Adipocyte (in vitro differentiated cells): ENCODE measurements around the gene SPN.
"Not testable (repeated sequence)": the region's sequence is repeated elsewhere in the genome, so short reads cannot be mapped to it uniquely, and the experiment has no call there.

Experiments
- DNase-seq: peaks from one replicate; pipeline ENCODE4 v3.0.0-alpha.2; 2015; ENCODE audit warnings: low read depth
- H3K27me3 ChIP-seq: replicated peaks from 2 replicates; pipeline ENCODE4 v1.7.0; 2013; ENCODE audit warnings: mild to moderate bottlenecking, low read length, moderate library complexity; ENCODE audit not compliant: control insufficient read depth, insufficient read depth
- H3K36me3 ChIP-seq: 2 replicates; pipeline ENCODE4 v1.7.0; 2013; ENCODE audit warnings: low read length, mild to moderate bottlenecking, moderate library complexity; ENCODE audit not compliant: control insufficient read depth, insufficient read depth, severe bottlenecking
- H3K4me1 ChIP-seq: 2 replicates; pipeline ENCODE4 v1.7.0; 2013; ENCODE audit warnings: mild to moderate bottlenecking, low read length, moderate library complexity; ENCODE audit not compliant: control insufficient read depth, insufficient read depth
- H3K4me3 ChIP-seq: 2 replicates; pipeline ENCODE4 v1.7.0; 2013; ENCODE audit warnings: mild to moderate bottlenecking, low read length, moderate library complexity
- H3K9ac ChIP-seq: 2 replicates; pipeline ENCODE4 v1.7.0; 2013; ENCODE audit warnings: mild to moderate bottlenecking, low read length, moderate library complexity
- H3K9me3 ChIP-seq: 2 replicates; pipeline ENCODE4 v1.7.0; 2013; ENCODE audit warnings: mild to moderate bottlenecking, low read length, moderate library complexity; ENCODE audit not compliant: control insufficient read depth

Gene SPN

DNA sequence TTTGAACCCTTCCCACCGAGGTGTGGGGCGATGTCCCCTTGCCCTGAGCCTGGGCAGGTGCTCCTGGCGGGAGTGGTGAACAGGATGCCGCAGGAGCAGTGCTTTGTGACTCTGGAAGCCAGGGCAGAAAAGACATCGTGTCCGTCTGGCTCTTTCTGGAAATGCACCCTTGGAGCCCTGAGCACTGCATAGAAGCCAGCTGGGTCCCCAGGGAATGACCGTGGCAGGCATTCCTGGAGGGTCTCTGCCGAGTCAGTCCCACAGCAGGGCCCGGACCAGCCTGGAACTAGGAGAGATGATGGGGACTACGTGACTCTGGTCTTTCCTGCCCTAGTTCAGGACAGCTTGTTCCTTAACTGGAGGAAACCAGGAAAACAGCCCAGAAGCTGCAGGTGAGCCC lies 33.7 kb upstream of the SPN start:
- H3K4me3 ChIP-seq = not testable (repeated sequence)

DNA sequence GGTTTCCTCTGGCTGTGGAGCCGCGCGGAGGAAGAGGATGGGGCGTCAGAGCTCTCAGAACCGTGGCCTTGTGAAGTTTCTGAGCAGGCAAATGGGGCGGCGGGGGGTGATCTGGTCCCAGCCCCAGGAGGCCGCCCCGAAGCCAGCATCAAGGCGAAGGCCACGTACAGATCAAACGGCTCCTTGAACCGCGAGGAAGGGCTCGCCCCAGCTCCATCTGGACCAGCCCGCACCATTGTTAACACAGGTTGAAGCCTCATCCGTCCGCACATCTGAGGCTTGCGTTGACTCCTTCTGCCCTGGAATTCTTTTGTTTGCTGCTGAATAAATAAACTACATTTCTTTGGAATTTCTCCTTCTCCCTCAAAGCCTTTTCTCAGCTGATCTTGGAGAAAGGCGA lies 31.4 kb upstream of the SPN start:
- not testable (repeated sequence) for H3K4me3 ChIP-seq, H3K36me3 ChIP-seq, DNase-seq, H3K9me3 ChIP-seq, H3K4me1 ChIP-seq, H3K9ac ChIP-seq, H3K27me3 ChIP-seq

More for the DNA sequence above, 33.7 kb upstream of the SPN start:
- H3K27me3 ChIP-seq, H3K36me3 ChIP-seq, DNase-seq, H3K9me3 ChIP-seq, H3K4me1 ChIP-seq, H3K9ac ChIP-seq: not testable (repeated sequence)

DNA sequence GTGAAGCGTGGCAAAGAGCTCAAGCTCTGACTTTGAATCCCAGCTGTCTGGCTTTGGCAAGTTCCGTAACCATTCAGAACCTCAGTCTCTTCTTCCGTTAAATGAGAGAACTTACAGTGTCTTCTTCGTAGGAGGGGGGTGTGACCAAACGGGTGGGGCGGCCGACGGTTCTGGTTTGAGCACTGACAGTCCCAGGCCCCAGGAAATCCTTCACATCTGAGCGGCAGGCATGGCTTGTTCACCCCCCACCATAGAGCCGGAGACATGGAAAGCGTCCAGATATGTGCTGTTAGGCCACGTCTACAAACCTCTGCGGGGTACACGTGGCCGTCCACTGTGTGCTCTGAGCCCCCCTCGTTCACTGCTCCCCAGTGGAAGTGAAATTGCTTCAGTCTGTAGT lies 27.1 kb upstream of the SPN start:
- H3K36me3 ChIP-seq, H3K27me3 ChIP-seq, H3K4me1 ChIP-seq, DNase-seq, H3K4me3 ChIP-seq, H3K9ac ChIP-seq, H3K9me3 ChIP-seq: not testable (repeated sequence)

DNA sequence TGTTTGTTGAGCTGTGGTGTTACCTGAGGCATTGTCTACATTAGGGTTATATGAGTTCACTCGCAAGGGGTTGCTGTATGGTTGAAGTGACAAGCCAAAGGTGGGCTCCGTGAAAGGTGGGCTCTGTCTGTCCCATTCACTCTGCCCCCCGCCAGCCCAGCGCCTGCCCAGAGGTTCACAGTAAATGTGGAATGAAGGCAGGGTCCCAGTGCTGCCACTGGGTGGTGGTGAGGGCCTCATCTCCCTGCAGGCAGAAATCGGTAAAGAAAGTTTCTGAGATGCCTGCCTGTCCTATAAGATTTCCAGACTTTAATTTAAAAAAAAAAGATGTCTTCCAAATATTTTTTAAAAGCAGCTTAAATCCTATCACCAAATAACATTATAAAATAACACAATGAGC lies 26.7 kb upstream of the SPN start:
- H3K4me3 ChIP-seq, DNase-seq, H3K9me3 ChIP-seq, H3K9ac ChIP-seq, H3K27me3 ChIP-seq, H3K4me1 ChIP-seq, H3K36me3 ChIP-seq: not testable (repeated sequence)

DNA sequence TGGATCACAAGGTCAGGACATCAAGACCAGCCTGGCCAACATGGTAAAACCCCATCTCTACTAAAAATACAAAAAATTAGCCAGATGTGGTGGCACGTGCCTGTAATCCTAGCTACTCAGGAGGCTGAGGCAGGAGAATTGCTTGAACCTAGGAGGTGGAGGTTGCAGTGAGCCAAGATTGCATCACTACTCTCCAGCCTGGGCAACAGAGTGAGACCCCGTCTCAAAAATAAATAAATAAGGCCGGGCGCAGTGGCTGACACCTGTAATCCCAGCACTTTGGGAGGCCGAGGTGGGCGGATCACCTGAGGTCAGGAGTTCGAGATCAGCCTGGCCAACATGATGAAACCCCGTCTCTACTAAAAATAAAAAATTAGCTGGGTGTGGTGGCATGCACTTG lies 24.3 kb upstream of the SPN start:
- H3K27me3 ChIP-seq, H3K4me3 ChIP-seq, H3K4me1 ChIP-seq, DNase-seq, H3K9me3 ChIP-seq, H3K9ac ChIP-seq, H3K36me3 ChIP-seq: not testable (repeated sequence)

DNA sequence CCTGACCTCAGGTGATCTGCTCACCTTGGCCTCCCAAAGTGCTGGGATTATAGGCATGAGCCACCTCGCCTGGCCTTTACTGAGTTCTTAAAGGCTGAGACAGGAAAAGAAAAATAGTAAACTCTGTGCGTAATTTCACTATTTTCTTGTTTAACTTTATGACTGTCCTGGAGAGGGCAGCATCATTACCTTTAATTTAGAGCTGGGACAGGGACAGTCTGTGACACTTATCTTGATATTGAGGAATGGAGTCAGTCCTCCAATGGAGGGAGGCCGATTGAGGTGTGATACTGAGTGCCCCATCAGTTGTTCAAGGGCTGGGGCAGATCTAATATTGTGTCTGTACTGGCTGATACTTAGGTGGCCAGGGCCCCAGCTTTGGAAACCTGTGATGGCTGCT lies 21.5 kb upstream of the SPN start:
- no peaks in the 10 kb centered on the region for H3K4me1 ChIP-seq
- H3K27me3 ChIP-seq = no peaks in the 10 kb centered on the region
- no peaks in the 10 kb centered on the region for H3K9me3 ChIP-seq
- DNase-seq = no peak
- H3K9ac ChIP-seq = no peak overlapping the region
- H3K4me3 ChIP-seq = no peak overlapping the region
- no peaks in the 10 kb centered on the region for H3K36me3 ChIP-seq

DNA sequence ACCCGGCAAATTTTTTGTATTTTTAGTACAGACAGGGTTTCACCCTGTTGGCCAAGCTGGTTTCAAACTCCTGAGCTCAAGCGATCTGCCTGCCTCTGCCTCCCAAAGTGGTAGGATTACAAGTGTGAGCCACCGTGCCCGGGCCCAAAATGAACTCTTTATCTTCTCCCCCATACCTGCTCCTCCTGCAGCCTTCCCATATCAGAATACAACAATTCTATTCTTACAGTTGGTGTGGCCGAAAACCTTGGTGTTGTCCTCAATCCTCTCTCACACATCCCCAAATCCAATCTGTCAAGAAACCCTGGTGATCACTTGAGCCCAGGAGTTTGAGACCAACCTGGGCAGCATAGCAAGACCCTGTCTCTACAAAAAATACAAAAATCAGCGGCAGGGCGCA lies 19.5 kb upstream of the SPN start:
- Histone ChIP-seq H3K4me3 (no peak overlapping the region), H3K9me3 (no peaks in the 10 kb centered on the region), H3K27me3 (no peaks in the 10 kb centered on the region), H3K36me3 (no peaks in the 10 kb centered on the region), H3K4me1 (no peaks in the 10 kb centered on the region), H3K9ac (no peak overlapping the region)
- no peak for DNase-seq

DNA sequence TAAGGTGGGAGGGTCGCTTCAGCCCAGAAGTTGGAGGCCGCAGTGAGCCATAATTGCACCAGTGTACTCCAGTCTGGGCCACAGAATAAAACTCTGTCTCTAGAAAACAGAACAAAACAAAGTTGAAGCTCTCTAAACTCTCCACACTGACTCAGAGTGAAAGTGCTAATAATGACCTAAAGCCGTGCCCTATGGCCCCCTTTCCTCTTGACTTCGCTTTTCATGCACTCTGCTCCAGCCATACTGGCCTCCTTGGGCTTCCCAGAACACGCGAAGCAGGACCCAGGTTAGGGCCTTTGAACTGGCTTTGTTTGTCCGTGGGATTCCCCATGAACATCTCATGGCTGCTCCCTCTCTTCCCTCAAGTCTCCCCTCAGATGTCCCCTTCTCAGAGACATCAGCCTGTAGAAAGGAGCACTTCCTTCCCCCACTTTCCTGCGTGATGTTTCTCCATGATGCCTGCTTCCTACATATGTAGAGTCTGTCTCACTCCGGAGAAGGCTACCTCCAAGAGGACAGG lies 18.6 kb upstream of the SPN start:
- no peaks in the 10 kb centered on the region for H3K4me1 ChIP-seq
- no peaks in the 10 kb centered on the region for H3K9me3 ChIP-seq
- H3K36me3 ChIP-seq = no peaks in the 10 kb centered on the region
- H3K9ac ChIP-seq = no peak overlapping the region
- no peak for DNase-seq
- peaks cover 1% of the 10 kb centered on the region for H3K27me3 ChIP-seq
- no peak overlapping the region for H3K4me3 ChIP-seq

DNA sequence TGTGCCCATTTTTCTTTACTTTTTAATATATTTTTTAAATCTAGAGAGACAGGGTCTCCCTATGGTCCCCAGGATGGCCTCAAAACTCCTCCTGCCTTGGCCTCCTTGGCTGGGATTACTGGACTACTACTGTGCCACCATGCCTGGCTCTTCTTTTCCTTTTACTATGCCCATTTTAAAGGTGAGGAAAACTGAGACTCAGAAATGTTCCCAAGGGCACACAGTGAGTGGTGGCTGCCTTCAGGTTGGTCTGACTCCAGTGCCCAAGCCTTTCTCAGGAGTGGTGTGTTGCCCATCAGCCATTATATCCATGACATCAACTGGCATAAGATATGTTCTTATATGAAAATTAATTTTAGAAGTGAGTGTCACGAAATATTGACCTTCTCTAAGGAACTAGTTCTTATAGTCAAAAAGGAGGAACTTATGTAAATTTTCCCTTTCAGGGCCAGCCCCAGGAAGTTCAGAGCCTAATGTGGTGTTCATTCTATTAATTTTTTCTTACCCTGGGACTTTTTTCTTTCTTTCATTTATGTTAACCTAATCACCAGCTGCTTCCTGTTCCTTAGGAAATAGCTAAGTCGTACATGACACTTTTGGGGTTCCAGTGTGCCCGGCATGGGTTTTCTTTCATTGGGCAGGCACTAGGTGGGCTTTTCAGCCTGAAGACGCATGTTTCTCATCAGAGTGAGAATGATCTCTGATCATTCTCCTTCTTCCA lies 17.9 kb upstream of the SPN start:
- Histone ChIP-seq H3K9ac (no peak overlapping the region), H3K36me3 (no peaks in the 10 kb centered on the region), H3K9me3 (no peaks in the 10 kb centered on the region), H3K4me3 (no peak overlapping the region), H3K4me1 (no peaks in the 10 kb centered on the region), H3K27me3 (peaks cover 8% of the 10 kb centered on the region)
- DNase-seq = no peak

DNA sequence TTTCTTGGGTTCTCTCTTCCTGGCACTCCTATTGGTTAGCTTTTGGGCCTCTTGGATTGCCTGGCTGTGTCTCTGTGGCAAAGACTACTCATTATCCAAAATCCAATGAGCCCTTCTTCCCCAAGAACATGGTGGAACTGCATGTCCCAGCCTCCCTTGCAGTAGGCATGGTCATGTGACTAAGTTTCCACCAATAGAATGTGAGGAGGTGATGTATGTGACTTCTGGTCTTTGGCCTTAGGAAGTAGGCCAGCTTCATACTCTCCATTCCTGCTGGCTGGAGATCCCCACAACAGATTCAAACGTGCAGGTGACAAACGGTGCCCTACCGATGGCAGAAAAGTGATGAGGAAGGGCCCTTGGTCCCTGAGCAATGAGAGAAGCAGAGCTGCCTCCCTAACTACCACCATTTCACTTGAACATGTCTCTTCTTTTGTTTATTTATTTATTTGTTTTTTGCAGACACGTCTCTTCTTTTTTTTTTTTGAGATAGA lies 17.3 kb upstream of the SPN start:
- Histone ChIP-seq H3K36me3 (no peaks in the 10 kb centered on the region), H3K4me1 (no peaks in the 10 kb centered on the region), H3K4me3 (no peak overlapping the region), H3K9ac (no peak overlapping the region), H3K27me3 (peaks cover 13% of the 10 kb centered on the region), H3K9me3 (no peaks in the 10 kb centered on the region)
- no peak for DNase-seq

DNA sequence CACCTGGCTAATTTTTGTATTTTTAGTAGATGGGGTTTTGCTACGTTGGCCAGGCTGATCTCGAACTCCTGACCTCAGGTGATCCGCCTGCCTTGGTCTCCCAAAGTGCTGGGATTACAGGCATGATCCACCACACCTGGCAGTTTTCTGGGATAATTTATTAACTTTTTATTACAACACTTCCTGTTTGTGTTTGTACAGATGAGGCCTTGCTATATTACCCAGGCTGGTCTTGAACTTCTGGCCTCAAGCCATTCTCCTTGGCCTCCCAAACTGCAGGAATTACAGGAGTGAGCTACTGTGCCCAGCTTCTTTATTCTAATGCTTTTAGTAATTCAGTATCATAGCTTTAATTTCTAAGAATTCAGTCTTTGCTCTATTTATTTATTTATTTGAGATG lies 16.1 kb upstream of the SPN start:
- Histone ChIP-seq H3K9me3 (no peaks in the 10 kb centered on the region), H3K9ac (no peak overlapping the region), H3K4me1 (no peaks in the 10 kb centered on the region), H3K36me3 (no peaks in the 10 kb centered on the region), H3K4me3 (no peak overlapping the region), H3K27me3 (peaks cover 13% of the 10 kb centered on the region)
- DNase-seq = no peak
